HG03520 (cell line): ENCODE measurements around the gene BRCC3.
"Not testable (repeated sequence)": the region's sequence is repeated elsewhere in the genome, so short reads cannot be mapped to it uniquely, and the experiment has no call there.

ENCODE experiments used
- ATAC-seq: cut with Tn5 transposase; IDR thresholded peaks from one replicate; pipeline ENCODE4 v1.9.1; 2021; ENCODE audit warnings: mild to moderate bottlenecking, moderate library complexity; ENCODE audit not compliant: unreplicated experiment

BRCC3 gene

DNA sequence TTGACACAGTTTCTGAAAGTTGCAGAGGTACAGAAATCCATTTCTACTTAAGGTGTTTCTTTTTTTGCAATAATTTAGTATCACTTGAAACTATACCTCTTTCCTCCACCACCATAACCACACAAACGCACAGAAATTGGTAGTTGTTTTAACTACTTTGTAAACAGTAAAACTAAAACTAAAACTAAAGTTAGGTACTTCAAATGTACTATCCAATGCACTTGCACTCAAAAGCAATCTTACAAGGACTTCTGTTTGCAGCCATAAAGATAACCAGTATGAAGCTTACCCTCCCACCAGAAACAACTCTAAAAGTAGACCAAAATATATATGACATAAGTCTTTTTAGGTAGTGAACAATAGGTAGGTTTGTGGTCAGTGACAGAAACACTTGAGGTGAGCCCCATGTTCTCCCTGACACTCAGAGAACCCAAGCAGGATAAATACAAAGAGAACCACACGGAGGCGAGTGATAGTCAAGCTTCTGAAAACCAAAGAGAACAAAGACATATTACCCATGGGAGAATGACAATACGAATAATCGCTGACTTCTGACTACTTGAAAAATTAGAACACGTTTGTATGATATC is 72.7 kb downstream of the BRCC3 start:
- no peak for ATAC-seq

- ATAC-seq = no peak
These were observed 73.6 kb downstream of the BRCC3 start for GRCh38 chrX:155144926-155145325.

DNA sequence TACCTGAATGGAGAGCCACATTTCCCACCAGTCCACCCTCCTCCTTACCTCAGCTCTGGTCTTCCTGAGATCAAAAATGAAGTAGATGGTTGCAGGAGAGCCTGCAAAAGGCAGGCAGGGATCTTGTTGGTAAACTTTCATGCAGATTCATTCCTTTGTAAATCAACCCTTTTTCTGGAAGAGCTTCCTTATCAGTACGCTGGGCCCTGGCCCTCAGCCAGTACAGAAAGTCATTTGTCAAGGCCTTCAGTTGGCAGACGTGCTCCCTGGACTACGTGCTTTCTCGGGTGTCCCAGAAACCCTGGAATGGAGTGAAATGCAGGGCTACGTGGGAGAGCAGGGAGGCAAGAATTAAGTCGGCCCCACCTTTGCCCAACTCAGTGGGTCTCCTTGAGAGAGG is 76.3 kb downstream of the BRCC3 start:
- not testable (repeated sequence) for ATAC-seq

DNA sequence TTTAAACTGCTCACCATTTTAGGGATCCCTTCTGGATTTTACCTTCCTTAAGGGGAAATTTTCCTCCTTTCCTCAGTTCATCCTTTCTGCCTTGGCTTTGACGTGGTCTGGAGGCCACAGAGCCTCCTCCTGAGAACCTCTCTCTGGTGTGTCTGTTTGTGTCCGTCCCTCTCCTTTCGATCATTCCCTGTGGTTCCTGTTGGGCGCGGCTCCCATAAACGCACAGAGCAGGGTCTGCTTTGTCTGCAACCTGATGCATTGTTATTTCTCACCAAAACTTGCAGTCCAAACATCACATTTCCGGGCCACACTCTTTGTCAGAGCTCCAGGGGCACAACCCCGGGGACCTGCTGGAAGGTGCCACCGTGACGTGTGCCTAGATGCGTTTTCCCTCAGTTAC is 76.9 kb downstream of the BRCC3 start:
- not testable (repeated sequence) for ATAC-seq

- no peak for ATAC-seq
These were observed 77.6 kb downstream of the BRCC3 start for GRCh38 chrX:155148724-155149537.

DNA sequence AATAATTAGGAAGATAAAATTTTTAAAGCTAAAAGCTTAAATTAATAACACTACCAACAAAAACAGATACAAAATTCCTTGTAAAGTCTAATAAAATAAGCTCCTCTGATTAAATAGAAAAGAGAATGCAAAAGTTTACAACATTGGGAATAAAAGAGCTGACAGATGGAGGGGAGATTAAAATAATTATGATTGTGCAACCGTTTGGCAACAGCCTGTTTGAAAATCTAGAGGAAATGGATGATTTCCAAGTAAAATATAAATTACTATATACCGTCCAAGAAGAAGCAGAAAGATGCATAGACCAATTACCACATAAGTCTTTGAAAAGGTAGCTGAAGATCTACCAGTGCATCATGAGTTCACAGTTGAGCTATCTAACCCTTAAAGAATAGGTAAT is 98.6 kb downstream of the BRCC3 start:
- ATAC-seq = no peak
